ENCODE measurements around the gene RNF157.

RNF157 gene

GRCh38 chr17:76125922-76126321 lies 114.4 kb downstream of the RNF157 start:
- H3K4me3 ChIP-seq (ENCODE audit: low read length): no peak overlapping the region
- TF ChIP-seq ZNF274 (IDR thresholded peaks at IDR 0.05; ENCODE audit: low read depth, low read length): no peak

- no peak overlapping the region for H3K4me3 ChIP-seq (ENCODE audit: low read length)
- TF ChIP-seq ZNF274 (IDR thresholded peaks at IDR 0.05; ENCODE audit: low read depth, low read length): no peak
Observed at GRCh38 chr17:76125391-76125675, 115.0 kb downstream of the RNF157 start.

- no peak for TF ChIP-seq ZNF274 (IDR thresholded peaks at IDR 0.05; ENCODE audit: low read depth, low read length)
- no peak overlapping the region for H3K4me3 ChIP-seq (ENCODE audit: low read length)
Observed at GRCh38 chr17:76124582-76125390, 115.5 kb downstream of the RNF157 start.

GRCh38 chr17:76123749-76124581 lies 116.3 kb downstream of the RNF157 start:
- TF ChIP-seq ZNF274 (IDR thresholded peaks at IDR 0.05; ENCODE audit: low read depth, low read length): no peak

DNA sequence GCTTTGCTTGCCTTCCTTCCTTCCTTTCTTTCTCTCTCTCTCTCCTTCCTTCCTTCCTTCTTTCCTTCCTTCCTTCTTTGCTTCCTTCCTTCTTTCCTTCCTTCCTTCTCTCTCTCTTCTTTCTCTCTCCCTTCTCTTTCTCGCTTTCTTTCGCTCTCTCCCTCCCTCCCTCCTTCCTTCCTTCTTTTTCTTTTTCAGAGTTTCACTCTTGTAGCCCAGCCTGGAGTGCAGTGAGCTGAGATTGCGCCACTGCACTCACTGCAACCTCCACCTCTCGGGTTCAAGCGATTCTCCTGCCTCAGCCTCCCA lies 117.1 kb downstream of the RNF157 start:
- H3K4me3 ChIP-seq (ENCODE audit: low read length): no peak overlapping the region
- no peak for TF ChIP-seq ZNF274 (IDR thresholded peaks at IDR 0.05; ENCODE audit: low read depth, low read length)

More at GRCh38 chr17:76123749-76124581, 116.3 kb downstream of the RNF157 start:
- H3K4me3 ChIP-seq (ENCODE audit: low read length): no peak overlapping the region

GRCh38 chr17:76122431-76123190 lies 117.7 kb downstream of the RNF157 start:
- H3K4me3 ChIP-seq (ENCODE audit: low read length): no peak overlapping the region

GRCh38 chr17:76121932-76122430 lies 118.3 kb downstream of the RNF157 start:
- no peak for TF ChIP-seq ZNF274 (IDR thresholded peaks at IDR 0.05; ENCODE audit: low read depth, low read length)
- peak overlapping the region; percentile 37; the same call in 1 of the 2 replicates for H3K4me3 ChIP-seq (ENCODE audit: low read length)

More at GRCh38 chr17:76122431-76123190, 117.7 kb downstream of the RNF157 start:
- no peak for TF ChIP-seq ZNF274 (IDR thresholded peaks at IDR 0.05; ENCODE audit: low read depth, low read length)

- no peak for TF ChIP-seq ZNF274 (IDR thresholded peaks at IDR 0.05; ENCODE audit: low read depth, low read length)
- H3K4me3 ChIP-seq (ENCODE audit: low read length): no peak overlapping the region
Observed at GRCh38 chr17:76120658-76121008, 119.7 kb downstream of the RNF157 start.

- no peak for TF ChIP-seq ZNF274 (IDR thresholded peaks at IDR 0.05; ENCODE audit: low read depth, low read length)
- no peak overlapping the region for H3K4me3 ChIP-seq (ENCODE audit: low read length)
Observed at GRCh38 chr17:76119409-76120371, 120.6 kb downstream of the RNF157 start.

- H3K4me3 ChIP-seq (ENCODE audit: low read length): no peak overlapping the region
- no peak for TF ChIP-seq ZNF274 (IDR thresholded peaks at IDR 0.05; ENCODE audit: low read depth, low read length)
Observed at GRCh38 chr17:76115138-76115754, 125.0 kb downstream of the RNF157 start.

DNA sequence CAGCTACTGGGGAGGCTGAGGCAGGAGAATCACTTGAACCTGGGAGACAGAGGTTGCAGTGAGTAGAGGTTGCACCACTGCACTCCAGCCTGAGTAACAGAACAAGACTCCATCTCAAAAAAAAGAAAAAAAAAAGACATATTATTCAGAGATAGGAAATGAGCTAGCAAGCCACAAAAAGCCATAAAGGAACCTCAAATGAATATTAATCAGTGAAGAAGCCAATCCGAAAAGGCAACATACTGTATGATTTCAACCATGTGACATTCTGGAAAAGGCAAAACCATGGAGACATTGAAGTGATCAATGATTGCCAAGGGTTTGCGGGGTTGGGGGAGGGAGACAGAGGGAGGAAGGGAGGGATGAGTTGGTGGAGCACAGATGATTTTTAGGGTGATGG lies 128.3 kb downstream of the RNF157 start:
- H3K4me3 ChIP-seq (ENCODE audit: low read length): no peak overlapping the region
- TF ChIP-seq ZNF274 (IDR thresholded peaks at IDR 0.05; ENCODE audit: low read depth, low read length): no peak

DNA sequence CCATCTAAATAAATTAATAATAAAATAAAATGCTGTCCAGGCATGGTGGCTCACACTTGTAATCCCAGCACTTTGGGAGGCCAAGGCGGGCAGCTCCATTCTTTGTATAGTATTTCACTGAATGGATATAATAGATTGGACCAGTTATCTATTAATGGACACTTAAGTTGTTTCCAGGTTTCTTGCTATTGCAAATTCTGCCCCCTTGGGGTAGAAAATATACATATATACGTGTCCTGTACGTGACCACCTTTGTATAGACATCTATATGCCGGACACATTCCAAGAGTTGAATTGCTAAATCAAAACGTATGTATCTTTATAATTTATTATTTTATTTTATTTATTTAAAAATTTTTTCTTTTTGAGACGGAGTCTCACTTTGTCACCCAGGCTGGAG lies 132.8 kb downstream of the RNF157 start:
- TF ChIP-seq ZNF274 (IDR thresholded peaks at IDR 0.05; ENCODE audit: low read depth, low read length): no peak
- no peak overlapping the region for H3K4me3 ChIP-seq (ENCODE audit: low read length)

- no peak for TF ChIP-seq ZNF274 (IDR thresholded peaks at IDR 0.05; ENCODE audit: low read depth, low read length)
- no peak overlapping the region for H3K4me3 ChIP-seq (ENCODE audit: low read length)
Observed at GRCh38 chr17:76106703-76107102, 133.6 kb downstream of the RNF157 start.

All from GM08714 (cell line).